Measurements from ENCODE around the gene PRKAG2.
"Not testable (repeated sequence)": the region's sequence is repeated elsewhere in the genome, so short reads cannot be mapped to it uniquely, and the experiment has no call there.

The PRKAG2 gene

GRCh38 chr7:151876899-151877777 is at the start of gene PRKAG2:
TSS of gene PRKAG2 (minus strand) at chr7:151877115. CDS start at chr7:151876620, 495 bp downstream.
- DNase-seq (ENCODE audit: low spot score) = peak; percentile 78

- no peak for DNase-seq (ENCODE audit: low spot score)
These were observed 49.4 kb upstream of the PRKAG2 start for GRCh38 chr7:151926336-151926712.

GRCh38 chr7:151925446-151926335 is 48.8 kb upstream of the PRKAG2 start:
- peak; percentile 36 for DNase-seq (ENCODE audit: low spot score)

GRCh38 chr7:151924508-151924907 is 47.6 kb upstream of the PRKAG2 start:
- DNase-seq (ENCODE audit: low spot score) = no peak

GRCh38 chr7:151924001-151924400 is 47.1 kb upstream of the PRKAG2 start:
- no peak for DNase-seq (ENCODE audit: low spot score)

- DNase-seq (ENCODE audit: low spot score) = no peak
These were observed 46.4 kb upstream of the PRKAG2 start for GRCh38 chr7:151923097-151923876.

GRCh38 chr7:151921451-151921850 is 44.5 kb upstream of the PRKAG2 start:
- no peak for DNase-seq (ENCODE audit: low spot score)

GRCh38 chr7:151920488-151920887 is 43.6 kb upstream of the PRKAG2 start:
- no peak for DNase-seq (ENCODE audit: low spot score)

GRCh38 chr7:151919595-151919994 is 42.7 kb upstream of the PRKAG2 start:
- DNase-seq (ENCODE audit: low spot score) = no peak

- DNase-seq (ENCODE audit: low spot score) = no peak
These were observed 41.6 kb upstream of the PRKAG2 start for GRCh38 chr7:151918510-151918843.

GRCh38 chr7:151917791-151918509 is 41.0 kb upstream of the PRKAG2 start:
- DNase-seq (ENCODE audit: low spot score) = no peak

- DNase-seq (ENCODE audit: low spot score) = no peak
These were observed 37.1 kb upstream of the PRKAG2 start for GRCh38 chr7:151914051-151914450.

- DNase-seq (ENCODE audit: low spot score) = not testable (repeated sequence)
These were observed 33.7 kb upstream of the PRKAG2 start for GRCh38 chr7:151910655-151911054.

- DNase-seq (ENCODE audit: low spot score) = not testable (repeated sequence)
These were observed 30.2 kb upstream of the PRKAG2 start for GRCh38 chr7:151907115-151907514.

- no peak for DNase-seq (ENCODE audit: low spot score)
These were observed 28.9 kb upstream of the PRKAG2 start for GRCh38 chr7:151905766-151906165.

GRCh38 chr7:151905353-151905752 is 28.4 kb upstream of the PRKAG2 start:
- no peak for DNase-seq (ENCODE audit: low spot score)

- DNase-seq (ENCODE audit: low spot score) = no peak
These were observed 27.4 kb upstream of the PRKAG2 start for GRCh38 chr7:151904270-151904669.

GRCh38 chr7:151903249-151904032 is 26.5 kb upstream of the PRKAG2 start:
- no peak for DNase-seq (ENCODE audit: low spot score)

GRCh38 chr7:151902311-151902710 is 25.4 kb upstream of the PRKAG2 start:
- DNase-seq (ENCODE audit: low spot score) = no peak

GRCh38 chr7:151901828-151902227 is 24.9 kb upstream of the PRKAG2 start:
- DNase-seq (ENCODE audit: low spot score) = no peak

Data from RKO (cell line).